MCF 10A (cell line): Measurements from ENCODE around the gene MOB3C. TPM values are rescaled to one million over a fixed set of nuclear protein-coding genes. Genes with fewer than 3 reads are reported as not detected.

Source experiments
- BruUV-seq: library from RNA; stranded (reverse); fragments of 400-500 nt; replicated peaks from 2 replicates; lab custom pipeline; 2021; lab: Mats Ljungman, UMichigan
- CTCF ChIA-PET: fragments of 300-600 bp; sonication (Branson Sonifier 250); formaldehyde crosslinking; extraction: SDS; loops from one replicate; lab custom pipeline; 2021; ENCODE audit warnings: antibody characterized with exemption, inconsistent platforms; lab: Yijun Ruan, JAX
- POLR2A ChIA-PET: fragments of 300-600, 350-650 bp; sonication (Branson Sonifier 250); formaldehyde crosslinking; extraction: SDS; loops from one replicate; lab custom pipeline; 2020; ENCODE audit warnings: antibody characterized with exemption, inconsistent platforms; lab: Yijun Ruan, JAX
- DNase-seq: peaks from one replicate; pipeline ENCODE4 v3.0.0-alpha.2; 2018; ENCODE audit not compliant: unreplicated experiment
- H3K27ac Mint-ChIP-seq: one replicate; pipeline ENCODE4 v1.8.0; 2022; ENCODE audit warnings: mild to moderate bottlenecking, low read depth, mixed read lengths; ENCODE audit not compliant: unreplicated experiment
- H3K27me3 Mint-ChIP-seq: one replicate; pipeline ENCODE4 v1.8.0; 2022; ENCODE audit warnings: mixed read lengths; ENCODE audit not compliant: insufficient read depth, unreplicated experiment
- H3K36me3 Mint-ChIP-seq: one replicate; pipeline ENCODE4 v1.8.0; 2022; ENCODE audit warnings: mild to moderate bottlenecking, moderate library complexity, mixed read lengths; ENCODE audit not compliant: insufficient read depth, unreplicated experiment
- H3K4me1 Mint-ChIP-seq: one replicate; pipeline ENCODE4 v1.8.0; 2022; ENCODE audit warnings: mixed read lengths; ENCODE audit not compliant: insufficient read depth, unreplicated experiment
- H3K4me3 Mint-ChIP-seq: one replicate; pipeline ENCODE4 v1.8.0; 2022; ENCODE audit warnings: mild to moderate bottlenecking, moderate library complexity, mixed read lengths; ENCODE audit not compliant: unreplicated experiment
- H3K9me3 Mint-ChIP-seq: one replicate; pipeline ENCODE4 v1.8.0; 2022; ENCODE audit warnings: mixed read lengths; ENCODE audit not compliant: unreplicated experiment
- intact Hi-C: fragments of 100-400 bp; cut with micrococcal nuclease; formaldehyde crosslinking; loops from 2 replicates; pipeline ENCODE4 v1.14.1; 2022
- total RNA-seq: library from RNA; stranded (reverse); gene quantifications from 2 replicates; pipeline ENCODE4 v1.2.3, GENCODE V29; 2022
- TF ChIP-seq, protein P1 (sequence below): fragments of 200-600 bp; IDR thresholded peaks from one replicate; pipeline ENCODE4 v1.8.0; 2022; ENCODE audit warnings: antibody characterized with exemption, mild to moderate bottlenecking; ENCODE audit not compliant: unreplicated experiment

MOB3C gene
- total RNA-seq, 1 experiment from 2014 or later, result 5.8 TPM

DNA sequence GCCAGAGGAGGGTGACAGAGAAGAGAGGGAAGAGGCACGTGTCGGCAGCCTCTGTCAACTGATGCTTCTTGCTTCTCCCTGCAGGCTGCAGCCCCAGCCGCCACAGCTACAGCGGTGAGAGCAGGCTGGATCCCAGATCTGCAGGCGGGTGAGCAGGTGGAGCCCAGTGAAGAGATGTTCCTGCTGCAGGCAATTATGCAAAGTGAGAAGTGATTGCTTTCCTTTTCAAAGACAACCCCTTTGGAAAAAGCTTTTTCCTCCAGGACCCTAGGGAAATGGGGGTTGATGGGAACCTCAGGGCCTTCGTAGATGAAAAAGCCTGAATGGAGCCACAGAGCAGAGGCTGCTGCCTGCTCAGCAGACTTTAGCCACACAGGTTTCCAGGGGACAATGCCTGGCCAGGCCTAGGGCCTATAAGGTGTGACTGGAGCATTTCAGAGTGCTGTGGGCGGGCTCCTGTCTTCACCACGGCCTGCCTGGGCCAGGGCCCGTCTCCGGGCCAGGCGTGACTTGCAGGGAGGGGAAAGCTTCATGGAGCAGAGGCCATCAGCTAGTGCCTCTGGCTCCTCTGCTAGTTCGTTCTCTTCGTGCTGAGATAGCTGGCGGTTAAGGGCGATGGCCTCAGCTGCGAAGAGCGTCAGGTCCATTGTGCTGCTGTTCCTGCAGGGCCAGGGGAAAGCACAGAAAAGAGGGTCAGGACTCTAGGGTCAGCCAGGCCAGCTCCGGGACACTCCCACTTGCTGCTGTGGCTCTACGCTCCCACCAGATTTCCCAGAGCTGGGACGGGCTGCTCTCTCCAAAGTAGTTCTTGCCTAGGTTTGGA is 58.3 kb downstream of the MOB3C start:
- no peaks in the 10 kb centered on the region for H3K27me3 Mint-ChIP-seq
- no peak overlapping the region for H3K4me3 Mint-ChIP-seq
- BruUV-seq, result no TSS peak
- no peaks in the 10 kb centered on the region for H3K9me3 Mint-ChIP-seq
- H3K27ac Mint-ChIP-seq, result no peak overlapping the region
- no peaks in the 10 kb centered on the region for H3K4me1 Mint-ChIP-seq
- DNase-seq, result no peak
- TF ChIP-seq, protein P1, sequence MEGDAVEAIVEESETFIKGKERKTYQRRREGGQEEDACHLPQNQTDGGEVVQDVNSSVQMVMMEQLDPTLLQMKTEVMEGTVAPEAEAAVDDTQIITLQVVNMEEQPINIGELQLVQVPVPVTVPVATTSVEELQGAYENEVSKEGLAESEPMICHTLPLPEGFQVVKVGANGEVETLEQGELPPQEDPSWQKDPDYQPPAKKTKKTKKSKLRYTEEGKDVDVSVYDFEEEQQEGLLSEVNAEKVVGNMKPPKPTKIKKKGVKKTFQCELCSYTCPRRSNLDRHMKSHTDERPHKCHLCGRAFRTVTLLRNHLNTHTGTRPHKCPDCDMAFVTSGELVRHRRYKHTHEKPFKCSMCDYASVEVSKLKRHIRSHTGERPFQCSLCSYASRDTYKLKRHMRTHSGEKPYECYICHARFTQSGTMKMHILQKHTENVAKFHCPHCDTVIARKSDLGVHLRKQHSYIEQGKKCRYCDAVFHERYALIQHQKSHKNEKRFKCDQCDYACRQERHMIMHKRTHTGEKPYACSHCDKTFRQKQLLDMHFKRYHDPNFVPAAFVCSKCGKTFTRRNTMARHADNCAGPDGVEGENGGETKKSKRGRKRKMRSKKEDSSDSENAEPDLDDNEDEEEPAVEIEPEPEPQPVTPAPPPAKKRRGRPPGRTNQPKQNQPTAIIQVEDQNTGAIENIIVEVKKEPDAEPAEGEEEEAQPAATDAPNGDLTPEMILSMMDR, result no peak
- ChIA-PET CTCF (interaction anchor here (1.2 to 1.3 kb wide), 2 partner anchors 11 to 21 kb away, joined by 3 to 8 read pairs; no protein-coding TSS in a partner anchor), POLR2A (no interaction called here)
- H3K36me3 Mint-ChIP-seq, result peaks cover 6% of the 10 kb centered on the region
- intact Hi-C loops, result no loop called here

Other genes with a start within 250 kb of the MOB3C start
- 17.3 and 19.3 TPM in 2 replicates for gene FAAH, start 222.5 kb downstream of the MOB3C start, total RNA-seq
- not detected in 2 replicates for gene DMBX1, start 127.0 kb downstream of the MOB3C start, total RNA-seq
- not detected in 2 replicates for gene KNCN, start 65.2 kb downstream of the MOB3C start, total RNA-seq
- gene MKNK1, start 12.5 kb downstream of the MOB3C start, total RNA-seq, result 25.6 and 33.7 TPM in 2 replicates
- gene ATPAF1, start 51.6 kb upstream of the MOB3C start, total RNA-seq, result 43.2 and 44.1 TPM in 2 replicates
- not detected in 2 replicates for gene TEX38, start 55.0 kb upstream of the MOB3C start, total RNA-seq
- gene EFCAB14, start 102.3 kb upstream of the MOB3C start, total RNA-seq, result 33.9 and 48.1 TPM in 2 replicates
- 5.9 and 10.1 TPM in 2 replicates for gene CYP4B1, start 182.2 kb upstream of the MOB3C start, total RNA-seq